Hepatocyte (in vitro differentiated cells): ENCODE results near the gene SYNGR4.

Experiments
- EZH2 ChIP-seq: fragments of 200-600 bp; sonication (generic); IDR thresholded peaks from 2 replicates; pipeline ENCODE4 v1.6.1; 2016; ENCODE audit warnings: antibody characterized with exemption, mild to moderate bottlenecking, borderline replicate concordance
- EZH2phosphoT487 ChIP-seq: fragments of 200-600 bp; sonication (generic); IDR thresholded peaks from one replicate; pipeline ENCODE4 v1.6.1; 2018; ENCODE audit warnings: antibody characterized with exemption, mild to moderate bottlenecking, low read depth, moderate library complexity; ENCODE audit not compliant: unreplicated experiment, severe bottlenecking
- TF ChIP-seq, protein P1 (sequence below): fragments of 200-600 bp; sonication (generic); IDR thresholded peaks from 2 replicates; pipeline ENCODE4 v1.5.1; 2016; ENCODE audit warnings: antibody characterized with exemption, mild to moderate bottlenecking; ENCODE audit not compliant: poor library complexity

DNA sequence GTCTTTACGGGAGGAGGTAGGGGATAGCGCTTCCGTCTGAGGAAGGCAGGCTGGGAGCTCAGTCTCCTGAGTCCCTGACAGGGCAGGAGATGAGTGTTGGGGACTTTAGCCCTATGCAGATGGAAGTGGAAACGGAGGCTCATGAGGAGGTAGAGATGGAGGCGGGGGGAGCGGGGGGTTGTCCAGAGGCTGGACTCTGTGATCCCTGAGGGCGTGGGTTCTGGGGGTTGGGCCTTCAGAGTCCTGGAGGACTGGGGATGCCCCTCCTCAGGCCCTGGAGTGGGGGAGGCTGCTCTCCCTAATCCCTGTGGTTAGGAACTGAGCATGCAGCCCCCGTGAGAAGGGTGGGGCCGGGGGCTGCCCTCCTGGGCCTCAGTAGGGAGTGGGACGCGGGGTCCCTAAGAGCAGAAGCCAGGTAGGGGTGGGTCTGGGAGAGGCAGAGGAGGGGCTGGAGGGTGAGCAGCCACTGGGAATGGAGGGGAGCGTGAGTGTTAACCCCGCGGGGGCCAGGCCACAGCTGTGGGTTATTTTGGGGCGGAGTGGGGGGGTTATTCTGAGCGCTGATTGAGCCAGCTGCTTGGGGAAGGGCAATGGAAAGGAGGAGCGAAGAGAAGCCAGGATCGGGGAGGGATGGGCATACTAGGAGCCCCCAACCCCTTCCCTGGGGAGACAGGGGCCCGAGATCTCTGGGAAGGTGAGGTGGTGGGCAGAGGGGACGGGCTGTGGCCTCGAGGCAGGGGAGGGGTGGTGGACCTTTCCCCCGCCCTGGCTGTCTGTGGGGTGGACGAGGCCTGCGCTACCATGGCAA lies 32.1 kb downstream of the SYNGR4 start:
- TF ChIP-seq, protein P1, sequence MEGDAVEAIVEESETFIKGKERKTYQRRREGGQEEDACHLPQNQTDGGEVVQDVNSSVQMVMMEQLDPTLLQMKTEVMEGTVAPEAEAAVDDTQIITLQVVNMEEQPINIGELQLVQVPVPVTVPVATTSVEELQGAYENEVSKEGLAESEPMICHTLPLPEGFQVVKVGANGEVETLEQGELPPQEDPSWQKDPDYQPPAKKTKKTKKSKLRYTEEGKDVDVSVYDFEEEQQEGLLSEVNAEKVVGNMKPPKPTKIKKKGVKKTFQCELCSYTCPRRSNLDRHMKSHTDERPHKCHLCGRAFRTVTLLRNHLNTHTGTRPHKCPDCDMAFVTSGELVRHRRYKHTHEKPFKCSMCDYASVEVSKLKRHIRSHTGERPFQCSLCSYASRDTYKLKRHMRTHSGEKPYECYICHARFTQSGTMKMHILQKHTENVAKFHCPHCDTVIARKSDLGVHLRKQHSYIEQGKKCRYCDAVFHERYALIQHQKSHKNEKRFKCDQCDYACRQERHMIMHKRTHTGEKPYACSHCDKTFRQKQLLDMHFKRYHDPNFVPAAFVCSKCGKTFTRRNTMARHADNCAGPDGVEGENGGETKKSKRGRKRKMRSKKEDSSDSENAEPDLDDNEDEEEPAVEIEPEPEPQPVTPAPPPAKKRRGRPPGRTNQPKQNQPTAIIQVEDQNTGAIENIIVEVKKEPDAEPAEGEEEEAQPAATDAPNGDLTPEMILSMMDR: no peak
- TF ChIP-seq EZH2phosphoT487 (no peak), EZH2 (no peak)
